OCI-LY1 (cell line): ENCODE data around the gene RHBDL3.

Source experiments
- H2AFZ ChIP-seq: fragments of 200-600 bp; sonication (generic), shearing (Covaris generic); 2 replicates; pipeline ENCODE4 v1.6.0; 2014; ENCODE audit warnings: antibody characterized with exemption, mild to moderate bottlenecking, low read length
- H3F3A ChIP-seq: fragments of 200-600 bp; sonication (generic), shearing (Covaris generic); 2 replicates; pipeline ENCODE4 v1.6.0; 2014; ENCODE audit warnings: mild to moderate bottlenecking, antibody characterized with exemption, low read length, moderate library complexity; ENCODE audit not compliant: insufficient read depth
- H3K27ac ChIP-seq: fragments of 200-600 bp; sonication (generic); 2 replicates; pipeline ENCODE4 v1.5.1; 2014; ENCODE audit warnings: low read length, mixed run types, mild to moderate bottlenecking, low read depth; ENCODE audit not compliant: poor library complexity, severe bottlenecking
- H3K27me3 ChIP-seq: fragments of 200-600 bp; sonication (generic); 2 replicates; pipeline ENCODE4 v1.6.0; 2014; ENCODE audit warnings: antibody characterized with exemption, mild to moderate bottlenecking, low read length, moderate library complexity; ENCODE audit not compliant: insufficient read depth
- H3K36me3 ChIP-seq: fragments of 200-600 bp; sonication (generic); 2 replicates; pipeline ENCODE4 v1.6.1; 2014; ENCODE audit warnings: mild to moderate bottlenecking, antibody characterized with exemption, low read length, moderate library complexity, mixed read lengths; ENCODE audit not compliant: insufficient read depth
- H3K4me1 ChIP-seq: fragments of 200-600 bp; sonication (generic); 2 replicates; pipeline ENCODE4 v1.5.1; 2014; ENCODE audit warnings: mild to moderate bottlenecking, low read length, moderate library complexity; ENCODE audit not compliant: insufficient read depth, severe bottlenecking
- H3K4me2 ChIP-seq: fragments of 200-600 bp; sonication (generic), shearing (Covaris generic); 2 replicates; pipeline ENCODE4 v1.6.1; 2014; ENCODE audit warnings: low read length
- H3K4me3 ChIP-seq: fragments of 200-600 bp; sonication (generic); 2 replicates; pipeline ENCODE4 v1.5.1; 2014; ENCODE audit warnings: low read length, low read depth, mild to moderate bottlenecking, mixed read lengths; ENCODE audit not compliant: poor library complexity, severe bottlenecking
- H3K79me2 ChIP-seq: fragments of 200-600 bp; shearing (Covaris generic); 2 replicates; pipeline ENCODE4 v1.6.1; 2016; ENCODE audit warnings: mixed run types, low read length, mixed read lengths; ENCODE audit not compliant: insufficient read depth
- H3K9ac ChIP-seq: fragments of 200-600 bp; sonication (generic), shearing (Covaris generic); 2 replicates; pipeline ENCODE4 v1.6.1; 2014; ENCODE audit warnings: mild to moderate bottlenecking, low read length, mixed read lengths
- H3K9me2 ChIP-seq: fragments of 200-600 bp; sonication (generic), shearing (Covaris generic); 2 replicates; pipeline ENCODE4 v1.6.1; 2014; ENCODE audit warnings: low read depth, mild to moderate bottlenecking, low read length, mixed read lengths
- H3K9me3 ChIP-seq: fragments of 200-600 bp; shearing (Covaris generic); 2 replicates; pipeline ENCODE4 v1.6.1; 2014; ENCODE audit warnings: low read length, mixed read lengths
- H4K20me1 ChIP-seq: fragments of 200-600 bp; sonication (generic), shearing (Covaris generic); 2 replicates; pipeline ENCODE4 v1.6.0; 2016; ENCODE audit warnings: mild to moderate bottlenecking, low read length; ENCODE audit not compliant: insufficient read depth
- CTCF ChIP-seq: fragments of 200-600 bp; sonication (generic), shearing (Covaris generic); IDR thresholded peaks from 2 replicates; pipeline ENCODE4 v1.5.1; 2017; ENCODE audit warnings: mild to moderate bottlenecking, antibody characterized with exemption, low read length, moderate library complexity, mixed read lengths
- EZH2 ChIP-seq: fragments of 200-600 bp; sonication (generic), shearing (Covaris generic); IDR thresholded peaks from 2 replicates; pipeline ENCODE4 v1.8.0; 2017; ENCODE audit warnings: borderline replicate concordance, mixed run types, mild to moderate bottlenecking, antibody characterized with exemption, low read length, moderate library complexity, mixed read lengths

Gene RHBDL3

DNA sequence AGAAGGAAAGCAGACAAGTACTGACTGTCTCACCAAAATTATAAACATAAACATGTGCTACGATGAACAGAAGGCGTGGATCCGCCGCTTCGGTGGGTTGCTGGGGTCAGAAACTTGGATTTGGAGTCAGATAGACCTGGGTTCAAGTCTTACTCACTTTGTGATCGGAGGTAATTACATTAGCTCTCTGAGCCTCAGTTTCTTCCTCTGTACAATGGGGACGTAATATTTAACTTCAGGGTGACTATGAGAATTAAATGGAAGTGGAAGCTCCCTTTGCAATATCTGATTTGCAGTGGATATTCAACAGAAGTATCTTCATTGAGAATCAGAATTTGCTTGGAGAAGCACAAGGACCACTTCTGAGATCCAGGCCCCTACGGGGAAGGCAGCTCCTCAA is 6.2 kb downstream of the RHBDL3 start:
- Histone ChIP-seq H3K9me3 (no peaks in the 10 kb centered on the region), H4K20me1 (no peaks in the 10 kb centered on the region), H3K79me2 (no peaks in the 10 kb centered on the region), H3K27ac (no peak overlapping the region), H3K4me1 (no peaks in the 10 kb centered on the region), H3K36me3 (no peaks in the 10 kb centered on the region), H3K9ac (no peak overlapping the region), H3K4me2 (no peak overlapping the region), H3K4me3 (no peak overlapping the region), H2AFZ (no peak overlapping the region), H3K27me3 (peaks cover 15% of the 10 kb centered on the region; the same call in 1 of the 2 replicates), H3K9me2 (no peaks in the 10 kb centered on the region), H3F3A (no peaks in the 10 kb centered on the region)
- no peak for TF ChIP-seq EZH2
- no peak for TF ChIP-seq CTCF

DNA sequence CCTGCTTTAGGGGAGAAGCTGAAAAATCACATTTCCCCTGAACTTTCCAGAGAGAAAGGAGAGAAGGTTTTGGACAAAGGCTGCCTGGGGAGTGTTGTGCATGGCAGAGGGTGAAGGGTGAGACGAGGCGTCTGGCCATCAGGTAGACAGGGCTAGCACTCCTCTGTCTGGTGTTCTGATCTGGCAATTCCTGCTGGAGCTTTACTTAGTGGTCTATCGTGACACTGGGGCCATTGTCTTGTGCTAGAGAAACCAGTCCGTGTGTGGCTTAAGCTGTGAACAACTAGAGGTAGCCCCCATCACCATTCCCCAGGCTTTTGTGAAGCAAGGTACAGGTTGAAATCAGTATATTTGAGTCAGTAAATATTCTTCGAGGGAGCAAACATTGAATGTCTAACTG is 8.5 kb downstream of the RHBDL3 start:
- Histone ChIP-seq H3K79me2 (no peaks in the 10 kb centered on the region), H3K4me1 (no peaks in the 10 kb centered on the region), H4K20me1 (no peaks in the 10 kb centered on the region), H3K4me3 (no peak overlapping the region), H3K9me3 (no peaks in the 10 kb centered on the region), H3K36me3 (no peaks in the 10 kb centered on the region), H3K27me3 (0 out of 2 replicates have a peak, but pooled peaks cover 7% of the 10 kb centered on the region), H2AFZ (no peak overlapping the region), H3K9me2 (no peaks in the 10 kb centered on the region), H3F3A (no peaks in the 10 kb centered on the region), H3K4me2 (no peak overlapping the region), H3K9ac (no peak overlapping the region), H3K27ac (no peak overlapping the region)
- TF ChIP-seq CTCF: no peak
- no peak for TF ChIP-seq EZH2

DNA sequence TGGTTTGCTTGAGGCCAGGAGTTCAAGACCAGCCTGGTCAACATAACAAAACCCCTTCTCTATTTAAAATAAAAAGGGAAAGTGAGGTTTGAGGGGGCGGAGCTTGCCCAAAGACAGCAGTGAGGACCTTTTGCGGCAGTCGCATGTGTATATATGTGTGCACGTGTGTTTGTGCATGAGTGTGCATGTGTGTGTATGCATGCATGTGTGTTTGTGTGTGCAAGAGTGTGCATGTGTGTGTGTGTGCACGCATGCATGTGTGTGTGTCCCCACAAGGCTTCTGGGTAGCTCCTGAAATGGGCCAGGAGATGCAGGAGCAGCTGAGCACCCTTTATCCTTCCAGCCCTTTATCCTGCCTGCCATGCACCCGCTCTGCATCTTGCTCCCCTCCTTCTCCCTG is 9.0 kb downstream of the RHBDL3 start:
- Histone ChIP-seq H2AFZ (no peak overlapping the region), H3K27me3 (0 out of 2 replicates have a peak, but pooled peaks cover 7% of the 10 kb centered on the region), H3K4me2 (no peak overlapping the region), H3K4me1 (no peaks in the 10 kb centered on the region), H3K79me2 (no peaks in the 10 kb centered on the region), H3K4me3 (no peak overlapping the region), H3K36me3 (no peaks in the 10 kb centered on the region), H3K9me3 (no peaks in the 10 kb centered on the region), H3F3A (no peaks in the 10 kb centered on the region), H3K27ac (no peak overlapping the region), H4K20me1 (no peaks in the 10 kb centered on the region), H3K9me2 (no peaks in the 10 kb centered on the region), H3K9ac (no peak overlapping the region)
- TF ChIP-seq CTCF (no peak), EZH2 (no peak)
